GM20431 (cell line): ENCODE data around the gene TPT1.

ENCODE experiments used
- in situ Hi-C: fragments of 300-500 bp; cut with MseI, MboI; formaldehyde crosslinking; loops from one replicate; pipeline ENCODE4 v1.15.0; 2020; ENCODE audit warnings: low sequenced_read_pairs; ENCODE audit not compliant: unreplicated experiment

TPT1 gene

DNA sequence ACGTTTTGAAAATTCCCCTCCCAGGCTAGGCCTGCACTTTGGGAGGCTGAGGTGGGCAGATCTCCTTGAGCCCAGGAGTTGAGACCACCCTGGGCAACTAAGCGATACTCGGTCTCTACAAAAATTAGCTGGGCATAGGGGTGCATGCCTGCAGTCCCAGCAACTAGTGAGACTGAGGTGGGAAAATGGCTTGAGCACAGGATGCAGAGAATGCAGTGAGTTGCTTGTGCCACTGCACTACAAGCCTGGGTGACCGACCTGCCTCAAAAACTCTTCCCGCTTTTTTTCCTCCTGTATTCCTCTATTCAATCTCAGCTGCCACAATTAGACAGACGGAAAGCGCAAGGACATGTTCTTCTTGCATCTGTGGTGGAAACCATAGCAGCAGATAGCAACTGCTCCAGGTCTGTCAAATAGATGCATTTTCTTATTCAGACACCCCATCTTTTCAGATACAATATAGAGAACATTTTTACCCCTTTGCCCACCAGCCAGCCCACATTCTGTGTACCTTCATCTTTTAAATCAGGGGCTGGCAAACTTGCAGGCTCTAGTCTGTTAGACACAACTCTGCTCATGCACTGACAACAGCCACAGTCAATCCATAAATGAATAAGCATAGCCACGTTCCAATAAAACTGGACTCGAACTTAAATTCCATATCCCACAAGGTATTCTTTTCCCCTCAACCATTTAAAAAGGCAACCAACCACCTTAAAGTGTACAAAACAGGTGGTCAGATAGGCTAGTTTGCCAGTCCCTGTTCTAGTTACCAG is 4.8 kb downstream of the TPT1 start:
- in situ Hi-C loops, result no loop called here

DNA sequence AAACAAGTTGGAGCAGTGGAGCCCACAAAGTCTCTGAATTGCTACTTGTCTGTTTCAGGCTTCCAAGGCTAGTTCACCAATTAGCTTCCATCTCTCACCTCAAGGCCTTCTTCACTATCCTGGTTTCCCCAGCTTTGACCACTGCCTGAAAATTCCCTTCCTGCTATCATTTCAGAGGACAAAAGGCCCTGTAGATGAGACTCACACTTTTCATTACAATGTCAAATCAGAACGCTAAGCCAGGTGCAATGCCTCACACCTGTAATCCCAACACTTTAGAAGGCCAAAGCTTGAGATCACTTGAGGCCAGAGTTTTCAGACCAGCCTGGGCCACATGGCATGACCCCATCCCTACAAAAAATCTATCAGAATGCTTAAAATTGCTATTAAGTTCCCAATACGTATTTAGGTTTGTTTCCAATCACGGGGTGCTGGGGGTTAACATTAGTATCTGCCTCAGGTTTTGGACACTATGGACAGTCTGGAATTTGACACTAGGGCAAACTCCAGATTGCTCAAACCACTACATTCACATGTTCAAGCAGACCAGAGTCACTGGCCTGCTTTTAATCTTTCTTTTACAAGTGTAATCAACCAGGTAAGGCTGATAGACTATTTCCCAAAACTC is 5.5 kb downstream of the TPT1 start:
- in situ Hi-C loops, result no loop called here

DNA sequence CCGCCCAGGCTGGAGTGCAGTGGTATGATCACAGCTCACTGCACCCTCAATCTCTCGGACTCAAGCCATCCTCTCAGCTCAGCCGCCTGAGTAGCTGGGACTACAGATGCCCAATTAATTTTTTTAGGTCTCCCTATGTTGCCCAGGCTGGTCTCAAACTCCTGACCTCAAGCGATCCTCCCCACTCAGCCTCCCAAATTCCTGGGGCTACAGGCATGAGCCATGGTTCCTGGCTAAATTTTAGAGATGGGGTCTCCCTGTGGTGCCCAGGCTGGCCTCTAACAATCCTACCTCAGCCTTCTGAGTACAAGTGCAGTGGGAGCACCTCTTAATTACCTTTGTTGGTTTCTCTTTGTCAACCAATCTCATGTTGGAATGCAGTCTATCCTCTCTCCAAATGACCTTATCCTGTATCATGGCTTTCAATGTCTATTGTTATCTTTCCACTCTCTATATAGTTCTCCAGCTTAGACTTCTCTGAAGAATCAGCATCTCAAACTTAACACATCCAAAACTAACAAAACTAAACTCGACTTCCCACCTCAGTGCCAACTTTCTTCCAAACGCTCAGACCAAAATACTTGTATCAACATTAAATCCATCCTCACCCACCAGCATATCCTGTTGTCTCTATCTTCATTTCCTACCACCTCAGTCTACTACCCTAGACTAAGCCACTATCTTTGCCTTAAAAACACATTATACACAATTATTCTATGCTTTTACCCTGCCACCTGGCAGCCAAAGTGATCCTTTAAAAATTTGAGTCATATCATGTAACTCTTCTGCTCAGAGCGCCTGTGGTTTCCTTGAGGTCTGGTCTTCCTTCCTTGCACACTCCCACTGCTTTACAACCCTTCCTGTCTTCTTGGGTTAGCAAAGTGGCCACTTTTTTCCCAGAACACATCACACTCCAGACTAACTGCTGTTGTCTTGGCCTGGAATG is 6.7 kb downstream of the TPT1 start:
- in situ Hi-C loops, result no loop called here

DNA sequence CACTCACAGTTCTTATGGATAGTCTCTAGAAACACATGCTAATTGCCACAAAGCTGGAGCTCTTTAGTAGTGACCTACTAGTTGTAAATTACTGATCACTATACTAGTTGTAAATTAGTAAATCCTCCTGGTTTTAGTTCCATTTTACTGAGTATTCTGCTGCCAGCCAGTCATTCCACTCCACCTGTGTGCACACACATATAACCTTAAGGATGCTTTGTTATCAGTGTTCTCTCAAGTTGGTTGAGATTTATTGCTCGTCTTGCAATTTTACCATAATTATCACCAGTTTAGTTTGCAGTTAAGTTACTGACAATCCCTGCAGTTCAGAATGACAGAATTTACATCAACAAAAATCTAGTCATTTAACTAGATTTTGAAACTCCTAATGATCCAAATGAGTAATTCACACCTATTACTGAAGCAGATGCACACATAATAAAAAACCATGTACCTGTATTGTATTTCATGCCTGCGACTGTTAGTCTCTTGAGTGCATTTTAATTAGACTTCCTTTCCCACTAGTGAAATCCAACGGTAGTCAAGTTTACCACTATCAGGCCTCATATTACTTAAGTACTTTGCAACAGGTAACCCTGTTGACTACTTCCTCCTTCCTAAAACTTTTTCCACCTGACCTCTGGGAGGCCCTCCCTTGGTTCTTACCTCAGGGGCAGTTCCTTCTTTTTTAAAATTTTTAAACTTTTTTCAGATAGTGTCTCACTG is 7.6 kb downstream of the TPT1 start:
- in situ Hi-C loops, result no loop called here

DNA sequence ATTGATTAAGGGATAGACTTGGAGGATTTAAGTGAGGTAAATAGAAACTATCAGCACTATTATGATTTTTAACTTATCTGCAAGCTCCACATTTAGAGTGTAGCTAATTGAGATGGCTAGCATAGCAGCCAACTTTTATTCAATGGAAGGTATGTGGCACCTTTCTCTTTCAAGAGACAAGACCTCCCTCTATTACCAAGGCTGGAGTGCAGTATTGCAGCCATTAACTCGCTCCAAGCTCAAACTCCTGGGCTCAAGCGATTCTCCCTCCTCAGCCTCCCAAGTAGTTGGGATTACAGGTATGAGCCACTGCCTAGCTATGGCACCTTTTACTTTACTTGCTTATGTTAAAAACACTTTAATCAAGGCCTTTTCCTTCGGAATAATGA is 8.2 kb downstream of the TPT1 start:
- in situ Hi-C loops, result no loop called here

DNA sequence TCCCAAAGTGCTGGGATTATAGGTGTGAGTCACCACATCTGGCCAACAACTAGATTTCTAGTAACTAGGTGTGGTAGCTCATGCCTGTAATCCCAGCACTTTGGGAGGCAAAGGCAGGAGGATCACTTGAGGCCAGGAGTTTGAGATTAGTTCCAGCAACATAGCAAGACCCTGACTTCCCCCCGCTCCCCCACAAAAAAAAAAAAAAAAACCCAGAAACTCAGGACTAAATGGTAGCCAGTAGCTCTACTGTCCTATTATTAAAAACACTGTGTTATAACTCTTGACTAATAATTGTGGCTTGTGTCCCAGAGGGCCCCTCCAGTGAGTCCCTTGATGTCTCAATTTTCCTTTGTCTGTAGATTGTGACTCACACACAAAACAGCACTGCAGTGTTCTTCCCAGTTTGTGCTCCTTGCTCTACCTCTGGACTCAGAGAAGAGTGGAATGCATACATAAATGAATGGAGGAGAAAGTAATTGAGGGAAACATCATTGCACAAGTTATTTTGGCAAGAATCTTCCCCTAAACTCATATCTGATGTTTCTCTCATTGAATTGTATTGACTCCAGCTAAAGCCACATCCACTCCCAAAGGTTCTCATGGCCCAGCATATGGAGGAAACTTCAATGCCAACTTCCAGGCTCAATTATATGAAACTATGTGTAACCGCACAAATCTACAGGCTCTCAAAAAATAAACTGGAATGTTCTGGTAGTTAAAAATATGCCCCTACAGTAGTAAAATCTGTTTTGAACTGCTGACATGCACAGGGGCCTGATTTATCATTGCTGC is 8.8 kb downstream of the TPT1 start:
- in situ Hi-C loops, result no loop called here

DNA sequence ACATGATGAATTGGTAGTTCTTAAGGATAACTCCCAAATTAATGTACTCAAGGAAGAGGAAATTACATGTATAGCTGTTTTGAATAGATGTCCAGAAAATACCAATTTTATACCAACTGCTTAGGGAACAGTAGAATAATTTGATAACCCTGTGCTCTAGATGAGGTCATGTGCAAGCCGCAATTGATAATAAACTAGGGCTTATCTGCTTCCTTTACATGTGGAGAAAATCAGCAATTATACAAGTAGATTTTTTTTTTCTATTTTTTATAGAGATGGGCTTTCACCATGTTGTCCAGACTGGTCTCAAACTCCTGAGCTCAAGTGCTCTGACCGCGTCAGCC is 9.3 kb downstream of the TPT1 start:
- in situ Hi-C loops, result no loop called here

DNA sequence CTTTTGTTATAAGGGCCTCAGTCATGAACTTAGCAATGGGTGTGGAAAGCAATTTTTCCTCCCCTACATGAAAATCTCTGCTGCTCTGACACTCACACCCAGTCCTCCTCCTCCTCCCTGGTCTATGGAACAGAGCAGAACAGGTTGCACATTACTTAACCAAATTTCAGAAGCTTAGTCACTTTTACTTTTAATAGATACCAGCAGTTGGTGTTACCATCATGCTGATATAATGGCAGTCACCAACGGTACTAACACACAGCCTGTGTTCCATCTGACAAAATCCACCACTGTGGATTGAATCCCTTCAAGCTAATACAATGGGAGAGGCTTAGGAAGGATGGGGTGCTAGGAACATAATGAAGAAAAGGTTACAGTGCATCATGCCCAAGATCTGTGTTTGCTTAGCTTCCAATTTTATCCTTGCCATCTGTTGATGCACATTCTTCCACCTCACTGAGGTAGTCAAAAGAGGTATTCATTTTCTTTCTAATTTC is 9.8 kb downstream of the TPT1 start:
- in situ Hi-C loops, result no loop called here

DNA sequence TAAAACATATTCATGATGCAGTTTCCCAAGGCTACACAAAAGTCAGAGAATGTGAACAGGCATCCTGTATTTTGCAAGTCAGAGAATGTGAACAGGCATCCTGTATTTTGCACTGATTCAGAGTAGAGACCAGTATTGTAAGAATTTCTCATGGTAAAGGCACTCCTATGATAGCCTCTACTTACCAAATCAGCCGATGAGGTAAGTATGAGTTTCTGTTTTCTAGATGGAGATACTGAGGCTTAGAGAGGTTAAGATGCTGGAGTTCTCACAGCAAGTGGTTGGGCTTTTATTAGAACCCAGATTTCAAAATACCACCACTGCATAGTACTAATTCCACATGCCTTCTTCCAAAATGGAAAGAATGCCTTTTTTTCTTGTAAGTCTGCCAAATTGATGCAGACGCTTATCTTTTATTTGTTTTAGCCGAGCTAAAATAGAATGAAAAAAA is 12.3 kb downstream of the TPT1 start:
- in situ Hi-C loops, result no loop called here

DNA sequence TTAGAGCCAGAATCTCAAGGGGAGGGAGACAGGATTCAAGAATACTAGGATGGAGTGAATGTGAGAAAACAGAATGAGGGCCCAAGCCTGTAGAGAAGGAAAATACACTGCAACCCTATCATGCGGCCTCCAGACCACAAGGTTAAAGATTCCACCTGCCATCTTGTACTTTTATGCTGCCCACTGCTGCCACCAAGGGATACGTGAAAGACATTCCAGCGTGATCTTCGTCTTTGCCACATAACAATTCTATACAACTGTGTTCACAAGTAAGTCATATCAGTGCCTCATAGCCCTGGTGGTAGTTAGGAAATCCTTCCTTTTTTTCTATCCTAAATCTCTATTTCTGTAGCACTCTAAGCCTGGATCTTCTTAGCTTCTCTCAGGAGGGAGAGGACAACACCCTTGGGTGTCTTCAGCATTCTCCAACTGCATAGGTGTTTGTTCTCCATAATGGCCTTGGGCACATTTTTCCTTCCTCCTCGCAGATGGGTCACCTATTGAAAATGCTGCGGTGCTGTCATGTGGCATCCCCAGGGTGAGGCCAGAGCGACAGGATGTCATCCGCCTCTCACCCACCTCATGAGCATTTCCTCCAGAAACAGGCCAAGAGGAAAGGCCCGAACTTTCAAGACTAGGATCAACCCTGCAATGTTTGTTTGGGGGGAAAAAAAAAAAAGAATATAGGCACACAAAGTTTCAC is 13.6 kb downstream of the TPT1 start:
- in situ Hi-C loops, result no loop called here

DNA sequence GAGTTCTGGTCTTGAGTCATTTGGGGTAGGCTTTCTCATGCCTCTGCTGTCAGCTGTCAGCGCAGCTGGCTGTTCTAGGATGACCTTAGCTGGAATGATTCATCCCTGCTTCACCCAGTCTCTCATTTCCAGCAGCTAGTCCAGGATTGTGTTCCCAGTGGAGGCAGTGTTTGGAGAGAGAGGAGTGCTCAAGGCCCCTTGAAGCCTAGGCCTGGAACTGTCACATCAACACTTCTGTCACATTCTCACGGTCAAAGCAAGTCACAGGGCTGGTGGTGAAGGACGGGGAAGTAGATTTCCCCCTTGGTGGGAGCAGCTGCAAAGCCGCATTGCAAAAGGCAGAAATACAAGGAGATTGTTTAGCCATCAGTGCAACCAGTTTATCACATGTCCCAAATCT is 15.2 kb downstream of the TPT1 start:
- in situ Hi-C loops, result no loop called here

DNA sequence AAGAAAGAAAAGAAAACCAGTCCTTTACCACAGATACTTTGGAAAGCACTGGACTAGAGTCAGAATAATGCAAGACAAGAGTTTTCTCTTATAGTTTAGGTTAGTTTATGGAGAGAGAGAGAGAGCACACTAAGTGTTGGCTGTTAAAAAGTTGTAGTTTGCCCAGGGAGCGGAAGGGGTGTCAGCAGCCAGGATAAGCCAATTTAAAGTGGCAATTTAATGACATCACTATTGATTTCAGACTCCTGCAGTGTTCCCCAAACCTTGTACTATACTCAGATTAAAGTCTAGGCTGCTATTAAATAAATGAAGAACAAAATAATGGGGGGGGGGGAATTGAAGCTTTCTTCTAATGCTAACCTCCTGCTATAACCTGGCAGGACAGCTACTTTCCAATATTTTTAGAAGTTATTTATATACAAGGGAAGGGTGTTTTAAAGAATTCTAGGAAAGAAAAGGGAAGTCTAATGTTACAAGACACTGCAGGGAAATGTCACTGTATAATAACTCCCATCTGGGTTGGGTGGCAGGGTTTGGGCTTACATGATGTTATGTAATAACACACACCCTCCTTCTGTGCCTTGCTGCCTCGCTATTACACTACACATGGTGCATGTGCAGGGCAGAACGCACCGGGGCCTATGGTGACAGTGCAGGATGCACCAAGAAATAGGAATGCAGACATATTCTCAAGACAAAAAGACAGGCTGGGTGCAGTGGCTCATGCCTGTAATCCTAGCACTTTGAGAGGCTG is 19.9 kb downstream of the TPT1 start:
- in situ Hi-C loops, result no loop called here

DNA sequence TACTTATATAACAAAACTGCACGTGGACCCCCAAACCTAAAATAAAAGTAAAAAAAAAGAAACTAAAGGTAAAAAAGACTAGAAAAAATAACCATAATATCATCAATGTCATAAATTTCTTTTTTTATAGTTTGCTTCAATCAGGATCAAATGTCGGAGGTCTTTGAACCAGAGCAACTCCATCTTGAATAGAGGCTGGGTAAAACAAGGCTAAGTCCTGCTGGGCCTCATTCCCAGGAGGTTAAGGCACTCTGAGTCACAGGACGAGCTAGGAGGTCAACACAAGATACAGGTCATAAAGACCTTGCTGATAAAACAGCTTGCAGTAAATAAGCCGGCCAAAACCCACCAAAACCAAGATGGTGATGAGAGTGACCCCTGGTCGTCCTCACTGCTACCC is 24.0 kb downstream of the TPT1 start:
- in situ Hi-C loops, result no loop called here

DNA sequence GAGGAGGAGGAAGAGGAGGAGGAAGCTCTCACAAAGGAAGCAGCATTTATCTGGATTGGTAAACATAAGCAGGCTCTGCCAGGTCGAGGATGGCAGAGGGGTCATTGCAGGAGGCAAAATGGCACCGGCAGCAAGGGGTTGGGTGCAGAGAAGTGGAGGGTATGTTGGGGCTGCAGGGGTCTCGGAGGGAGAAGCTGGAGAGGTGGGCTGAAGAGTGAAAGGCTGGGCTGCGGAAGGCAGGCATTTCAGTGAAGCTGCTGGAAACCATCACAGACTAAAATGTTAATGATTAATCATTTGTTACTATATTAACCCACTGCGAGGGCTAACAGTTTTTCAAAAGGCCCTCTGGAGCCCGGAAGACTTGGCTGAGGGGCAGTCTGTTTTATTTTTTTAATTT is 24.6 kb downstream of the TPT1 start:
- in situ Hi-C loops, result no loop called here

DNA sequence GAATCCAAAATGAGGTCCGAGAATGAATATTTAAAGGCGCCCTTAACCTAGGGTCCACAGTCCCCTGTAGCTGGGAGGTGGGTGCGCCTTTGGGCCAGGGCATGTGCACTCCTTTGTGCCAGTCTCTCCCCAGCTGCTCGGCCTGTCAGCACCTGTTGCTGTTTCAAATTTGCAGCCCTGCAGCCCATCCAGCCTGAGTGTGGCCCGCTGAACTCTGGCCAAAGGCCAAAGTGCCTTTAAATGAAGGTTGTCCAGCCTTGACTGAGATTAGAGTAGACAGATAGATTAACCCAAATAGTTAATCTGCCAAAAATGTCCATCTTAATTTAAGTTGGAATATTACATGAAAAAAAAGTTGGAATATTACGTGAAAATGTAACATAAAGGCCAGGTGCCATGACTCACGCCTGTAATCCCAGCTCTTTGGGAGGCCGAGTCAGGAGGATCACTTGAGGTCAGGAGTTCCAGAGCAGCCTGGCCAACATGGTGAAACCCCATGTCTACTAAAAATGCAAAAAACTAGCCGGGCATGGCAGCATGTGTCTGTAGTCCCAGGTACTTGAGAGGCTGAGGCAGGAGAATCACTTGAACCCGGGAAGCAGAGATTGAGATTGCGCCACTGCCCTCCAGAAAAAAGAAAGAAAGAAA is 25.3 kb downstream of the TPT1 start:
- in situ Hi-C loops, result no loop called here

DNA sequence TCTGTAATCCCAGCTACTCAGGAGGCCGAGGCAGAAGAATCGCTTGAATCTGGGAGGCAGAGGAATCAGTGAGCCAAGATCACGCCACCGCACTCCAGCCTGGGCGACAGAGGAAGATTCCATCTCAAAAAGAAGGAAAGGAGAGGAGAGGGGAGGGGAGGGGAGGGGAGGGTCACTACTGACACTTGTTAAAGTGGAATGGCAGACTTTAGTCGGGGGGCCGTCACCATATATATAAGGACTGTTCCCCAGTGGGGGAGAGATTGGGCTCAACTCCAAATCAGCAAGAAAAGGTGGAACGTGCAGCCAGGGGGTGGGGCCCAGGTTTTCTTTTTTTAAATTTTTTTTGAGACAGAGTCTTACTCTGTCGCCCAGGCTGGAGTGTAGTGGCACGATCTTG is 26.2 kb downstream of the TPT1 start:
- in situ Hi-C loops, result no loop called here

DNA sequence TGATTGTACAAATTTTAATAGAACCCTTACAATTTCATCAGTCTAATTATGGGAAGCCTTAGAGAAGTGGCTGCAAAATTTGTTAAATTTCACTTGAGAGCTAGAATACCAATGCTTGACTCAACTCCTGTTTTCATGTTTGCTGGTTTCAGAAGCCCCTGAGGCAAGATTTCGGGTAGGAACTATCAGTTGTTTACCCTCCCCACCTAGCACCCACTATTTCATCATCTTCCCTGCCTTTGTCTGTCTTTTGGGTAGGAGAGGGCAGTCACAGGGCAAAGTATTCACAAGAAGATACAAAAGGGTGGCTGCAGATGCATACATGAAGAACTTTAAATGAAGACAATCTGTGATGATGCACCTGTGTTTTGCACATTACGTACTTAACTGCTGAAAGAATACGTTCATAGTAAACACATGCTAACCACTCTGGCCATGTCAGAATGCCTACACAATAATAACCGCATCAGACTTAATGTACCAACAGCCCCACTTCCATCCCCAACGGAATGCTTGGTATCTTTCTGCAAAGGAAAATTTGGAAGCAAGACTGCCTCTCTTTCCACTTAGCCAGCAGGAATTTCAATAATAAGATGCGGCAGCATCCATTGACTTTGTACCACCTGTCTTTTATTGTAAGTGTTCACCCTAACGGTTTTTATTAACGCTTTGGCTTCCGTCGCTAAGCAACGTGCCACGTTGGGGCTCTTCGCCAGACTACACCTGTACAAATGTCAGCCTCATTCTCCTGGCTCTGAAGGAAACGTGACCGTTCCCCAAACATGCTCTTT is 30.4 kb downstream of the TPT1 start:
- in situ Hi-C loops, result no loop called here
